Measurements from ENCODE around the gene CHAF1A.

DNA sequence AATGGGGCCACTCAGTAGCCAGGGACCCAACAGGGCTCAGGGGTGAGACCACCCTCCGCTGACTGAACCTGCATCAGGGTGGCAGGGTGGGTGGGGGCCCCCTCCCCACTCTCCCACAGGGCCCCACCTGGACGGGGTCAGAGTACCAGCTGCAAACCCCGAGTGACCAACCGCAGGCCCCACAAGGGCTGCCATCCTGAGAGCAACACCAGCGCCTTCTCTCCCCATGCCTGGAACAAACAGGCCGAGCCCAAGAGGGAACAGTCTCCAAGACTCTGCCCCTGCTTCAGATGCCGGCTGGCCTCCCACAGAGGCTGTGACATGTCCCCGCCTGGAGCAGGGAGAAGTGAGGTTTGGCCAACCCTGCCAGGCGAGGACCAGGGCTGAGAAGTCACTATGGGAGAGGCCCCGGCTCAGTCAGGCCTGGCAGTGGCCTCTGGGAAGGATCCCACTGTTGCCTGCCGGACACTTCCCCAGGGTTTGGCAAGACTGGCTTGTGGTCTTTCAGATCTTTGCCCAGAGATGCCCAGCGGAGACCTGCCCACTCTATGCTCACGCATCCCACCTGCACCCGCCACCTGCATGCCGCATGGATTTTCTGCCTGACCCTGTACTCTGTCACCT is 31.9 kb upstream of the CHAF1A start:
- TF ChIP-seq, protein P1, sequence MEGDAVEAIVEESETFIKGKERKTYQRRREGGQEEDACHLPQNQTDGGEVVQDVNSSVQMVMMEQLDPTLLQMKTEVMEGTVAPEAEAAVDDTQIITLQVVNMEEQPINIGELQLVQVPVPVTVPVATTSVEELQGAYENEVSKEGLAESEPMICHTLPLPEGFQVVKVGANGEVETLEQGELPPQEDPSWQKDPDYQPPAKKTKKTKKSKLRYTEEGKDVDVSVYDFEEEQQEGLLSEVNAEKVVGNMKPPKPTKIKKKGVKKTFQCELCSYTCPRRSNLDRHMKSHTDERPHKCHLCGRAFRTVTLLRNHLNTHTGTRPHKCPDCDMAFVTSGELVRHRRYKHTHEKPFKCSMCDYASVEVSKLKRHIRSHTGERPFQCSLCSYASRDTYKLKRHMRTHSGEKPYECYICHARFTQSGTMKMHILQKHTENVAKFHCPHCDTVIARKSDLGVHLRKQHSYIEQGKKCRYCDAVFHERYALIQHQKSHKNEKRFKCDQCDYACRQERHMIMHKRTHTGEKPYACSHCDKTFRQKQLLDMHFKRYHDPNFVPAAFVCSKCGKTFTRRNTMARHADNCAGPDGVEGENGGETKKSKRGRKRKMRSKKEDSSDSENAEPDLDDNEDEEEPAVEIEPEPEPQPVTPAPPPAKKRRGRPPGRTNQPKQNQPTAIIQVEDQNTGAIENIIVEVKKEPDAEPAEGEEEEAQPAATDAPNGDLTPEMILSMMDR (IDR thresholded peaks at IDR 0.05) = no peak
- TF ChIP-seq POLR2A (IDR thresholded peaks at IDR 0.05) (no peak), POLR2AphosphoS5 (IDR thresholded peaks at IDR 0.05) (no peak)
